Spleen (tissue), 7 donors: ENCODE measurements around the gene CMTR2.

Experiments
- CTCF ChIP-seq, 11 experiments: fragments of 200-600 bp in 7 of 11; fragments of 450-650 bp in 4 of 11; sonication (generic) in 4 of 11; IDR thresholded peaks in 8 of 11; conservative IDR thresholded peaks in 3 of 11; 1 replicate in 7 of 11; 2 replicates in 4 of 11; pipeline versions ENCODE4 v1.4.0 to v1.8.0; 2016 to 2021; ENCODE audit warnings: antibody characterized with exemption in 11 of 11, inconsistent platforms in 4 of 11, mild to moderate bottlenecking in 1 of 11
- POLR2AphosphoS5 ChIP-seq, 3 donors: sonication (generic); formaldehyde crosslinking; IDR thresholded peaks; one replicate each; pipeline ENCODE4 v1.5.1; 2017; ENCODE audit warnings: antibody characterized with exemption in 3 of 3
- donor health status: DM: no; HTN: no; CAD: no; lungs with moderate emphysema.
- donor health status: DM: no; HTN: no; CAD: no.
- donor health status: DM: no; HTN: no; CAD: no.

- TF ChIP-seq CTCF (IDR thresholded peaks at IDR 0.05 in 8 of 11, conservative IDR thresholded peaks at IDR 0.05 in 3 of 11), result peak in 2 of 11 experiments; percentile 12 to 23
- peak; percentile 92 to 95 (median 94) for TF ChIP-seq POLR2AphosphoS5 (IDR thresholded peaks at IDR 0.05)
These were observed at the start of gene CMTR2 for GRCh38 chr16:71288890-71289731.
